ENCODE results near the gene OBSCN. TPM values are rescaled to one million over a fixed set of nuclear protein-coding genes. Genes with fewer than 3 reads are reported as not detected.
A peak's percentile ranks its signal among the peaks of the same experiment; 100 is the strongest.

OBSCN gene
- total RNA-seq, 1 experiment from 2014 or later, result 33.3 TPM

DNA sequence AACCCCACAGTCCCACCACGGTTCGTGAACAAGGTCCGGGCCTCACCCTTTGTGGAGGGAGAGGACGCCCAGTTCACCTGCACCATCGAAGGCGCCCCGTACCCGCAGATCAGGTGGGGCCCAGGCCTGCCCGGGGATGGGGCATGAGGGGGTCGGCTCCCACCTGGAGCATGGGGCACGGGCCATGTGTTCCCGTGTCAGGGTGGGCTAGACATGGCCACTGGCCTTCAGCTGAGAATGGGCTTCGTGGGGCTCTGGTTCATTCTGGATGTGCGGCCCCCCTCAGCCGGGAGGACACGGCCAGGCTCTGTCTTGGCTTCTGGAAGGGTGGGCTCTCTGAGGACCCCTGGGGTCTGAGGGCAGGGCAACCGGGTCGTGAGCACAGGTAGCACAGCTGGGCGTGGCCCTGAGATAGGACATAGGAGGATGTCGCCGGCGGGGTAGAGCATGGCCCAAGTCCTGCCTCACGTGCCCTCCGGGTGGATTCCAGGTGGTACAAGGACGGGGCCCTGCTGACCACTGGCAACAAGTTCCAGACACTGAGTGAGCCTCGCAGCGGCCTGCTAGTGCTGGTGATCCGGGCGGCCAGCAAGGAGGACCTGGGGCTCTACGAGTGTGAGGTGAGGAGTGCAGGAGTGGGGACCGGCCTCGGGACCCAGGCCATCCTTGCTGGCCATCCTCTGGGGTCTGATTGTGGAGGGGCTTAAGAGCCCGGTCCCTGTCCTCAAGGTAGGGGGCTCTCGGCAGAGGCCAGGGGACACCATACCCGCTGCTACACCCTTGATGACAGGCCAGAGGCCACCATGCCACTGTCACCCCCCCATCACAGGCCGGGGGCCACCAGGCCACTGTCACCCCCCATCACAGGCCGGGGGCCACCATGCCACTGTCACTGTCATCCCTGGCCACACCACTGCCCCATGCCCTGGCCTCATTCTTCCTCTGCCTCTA is 143.3 kb downstream of the OBSCN start:
- Histone ChIP-seq H2BK120ac (ENCODE audit: low read depth, low read length, poor library complexity, severe bottlenecking) (no peak overlapping the region), H3K79me2 (ENCODE audit: insufficient read depth, low read length) (no peaks in the 10 kb centered on the region), H4K8ac (replicated peaks; ENCODE audit: insufficient read length, low read depth, low read length) (no peak overlapping the region), H3K9ac (ENCODE audit: extremely low read depth, insufficient read length, low read length) (no peak overlapping the region), H2BK15ac (ENCODE audit: low read depth, low read length) (no peak overlapping the region), H3K4ac (ENCODE audit: low read depth, low read length) (no peak overlapping the region), H3K18ac (ENCODE audit: insufficient read length, low read depth, low read length) (no peak overlapping the region), H2AK5ac (ENCODE audit: insufficient read length, low read length) (no peak overlapping the region), H3K56ac (ENCODE audit: insufficient read length, low read depth, low read length) (no peak overlapping the region), H3K4me1 (ENCODE audit: insufficient read depth, low read length) (no peaks in the 10 kb centered on the region), H3K79me1 (ENCODE audit: insufficient read depth, low read depth, low read length, poor library complexity, severe bottlenecking) (no peaks in the 10 kb centered on the region), H2BK20ac (ENCODE audit: low read depth, low read length, poor library complexity, severe bottlenecking) (no peak overlapping the region), H4K5ac (ENCODE audit: insufficient read length, low read depth, low read length) (no peak overlapping the region), H3K23ac (ENCODE audit: insufficient read length, low read depth, low read length) (no peak overlapping the region), H3K27me3 (ENCODE audit: insufficient read depth, low read length) (no peaks in the 10 kb centered on the region), H3K9me3 (ENCODE audit: control insufficient read depth, low read depth, low read length) (no peaks in the 10 kb centered on the region), H3K23me2 (ENCODE audit: insufficient read length, low read depth, low read length, poor library complexity, severe bottlenecking) (no peaks in the 10 kb centered on the region), H2AFZ (ENCODE audit: low read length) (no peak overlapping the region), H3K14ac (ENCODE audit: insufficient read depth, low read length) (no peak overlapping the region), H4K91ac (ENCODE audit: insufficient read length, low read depth, low read length) (no peak overlapping the region), H2BK12ac (ENCODE audit: insufficient read length, low read depth, low read length) (no peak overlapping the region), H2BK5ac (ENCODE audit: insufficient read length, low read length) (no peak overlapping the region), H3K4me2 (ENCODE audit: insufficient read depth, insufficient read length, low read length) (no peak overlapping the region), H3T11ph (ENCODE audit: low read length) (no peak overlapping the region), H3K27ac (ENCODE audit: insufficient read length, low read depth, low read length) (no peak overlapping the region), H4K20me1 (ENCODE audit: control insufficient read depth, insufficient read depth, insufficient read length) (no peaks in the 10 kb centered on the region)
- Mint-ChIP-seq H3K27ac (peak overlapping the region in 1 of 3 experiments; percentile 91; a peak in 1 of 7 replicates), H3K9me3 (no peaks in the 10 kb centered on the region), H3K36me3 (ENCODE audit: insufficient read depth in 1 of 3, low read depth in 3 of 3) (peaks cover 0 to 4% (median 2%) of the 10 kb centered on the region in 3 experiments; a peak in 2 of 7 replicates), H3K4me3 (no peak overlapping the region), H3K4me1 (no peaks in the 10 kb centered on the region; a peak in 1 of 4 replicates), H3K27me3 (ENCODE audit: low read depth) (peaks cover 6% of the 10 kb centered on the region)
- no peak for DNase-seq
- TF ChIP-seq CTCF (conservative IDR thresholded peaks at IDR 0.05), result no peak
- WGBS (ENCODE audit: extremely low coverage, insufficient read length, low lambda C conversion rate), result no CpG with 5 or more reads among the region's 37 CpGs

Data from H9 (cell line).